ENCODE results near the gene HOGA1. TPM values are rescaled to one million over a fixed set of nuclear protein-coding genes. Genes with fewer than 3 reads are reported as not detected.

HOGA1 gene
- total RNA-seq, 1 donor, result 0.72 TPM

- DNase-seq (ENCODE audit: low read depth), result no peak
- H3K4me3 ChIP-seq (ENCODE audit: low read depth, low read length), result no peak overlapping the region
- TF ChIP-seq, protein P1, sequence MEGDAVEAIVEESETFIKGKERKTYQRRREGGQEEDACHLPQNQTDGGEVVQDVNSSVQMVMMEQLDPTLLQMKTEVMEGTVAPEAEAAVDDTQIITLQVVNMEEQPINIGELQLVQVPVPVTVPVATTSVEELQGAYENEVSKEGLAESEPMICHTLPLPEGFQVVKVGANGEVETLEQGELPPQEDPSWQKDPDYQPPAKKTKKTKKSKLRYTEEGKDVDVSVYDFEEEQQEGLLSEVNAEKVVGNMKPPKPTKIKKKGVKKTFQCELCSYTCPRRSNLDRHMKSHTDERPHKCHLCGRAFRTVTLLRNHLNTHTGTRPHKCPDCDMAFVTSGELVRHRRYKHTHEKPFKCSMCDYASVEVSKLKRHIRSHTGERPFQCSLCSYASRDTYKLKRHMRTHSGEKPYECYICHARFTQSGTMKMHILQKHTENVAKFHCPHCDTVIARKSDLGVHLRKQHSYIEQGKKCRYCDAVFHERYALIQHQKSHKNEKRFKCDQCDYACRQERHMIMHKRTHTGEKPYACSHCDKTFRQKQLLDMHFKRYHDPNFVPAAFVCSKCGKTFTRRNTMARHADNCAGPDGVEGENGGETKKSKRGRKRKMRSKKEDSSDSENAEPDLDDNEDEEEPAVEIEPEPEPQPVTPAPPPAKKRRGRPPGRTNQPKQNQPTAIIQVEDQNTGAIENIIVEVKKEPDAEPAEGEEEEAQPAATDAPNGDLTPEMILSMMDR (IDR thresholded peaks at IDR 0.05; ENCODE audit: insufficient read depth, low read length), result no peak
Measured at GRCh38 chr10:97563337-97563736, 20.9 kb upstream of the HOGA1 start.

- no peak for DNase-seq (ENCODE audit: low read depth)
- no peak overlapping the region for H3K4me3 ChIP-seq (ENCODE audit: low read depth, low read length)
- TF ChIP-seq, protein P1 (IDR thresholded peaks at IDR 0.05; ENCODE audit: insufficient read depth, low read length), result no peak
Measured at GRCh38 chr10:97564776-97565175, 19.4 kb upstream of the HOGA1 start.

- no peak overlapping the region for H3K4me3 ChIP-seq (ENCODE audit: low read depth, low read length)
- TF ChIP-seq, protein P1 (IDR thresholded peaks at IDR 0.05; ENCODE audit: insufficient read depth, low read length), result no peak
- DNase-seq (ENCODE audit: low read depth), result no peak
Measured at GRCh38 chr10:97566336-97566996, 17.7 kb upstream of the HOGA1 start.

DNA sequence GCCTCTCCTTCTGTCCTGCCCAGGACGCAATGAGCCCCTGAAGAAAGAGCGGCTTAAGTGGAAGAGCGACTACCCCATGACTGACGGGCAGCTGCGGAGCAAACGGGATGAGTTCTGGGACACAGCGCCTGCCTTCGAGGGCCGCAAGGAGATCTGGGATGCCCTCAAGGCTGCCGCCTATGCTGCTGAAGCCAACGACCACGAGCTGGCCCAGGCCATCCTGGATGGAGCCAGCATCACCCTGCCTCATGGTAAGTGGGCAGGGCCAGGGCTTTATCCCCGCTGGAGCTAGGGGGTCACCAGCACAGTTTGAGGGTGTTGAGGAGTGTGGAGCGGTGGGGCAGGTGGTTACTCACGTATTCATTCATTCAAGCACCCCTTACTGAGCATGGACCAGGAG lies 16.3 kb upstream of the HOGA1 start:
- TF ChIP-seq, protein P1 (IDR thresholded peaks at IDR 0.05; ENCODE audit: insufficient read depth, low read length), result no peak
- DNase-seq (ENCODE audit: low read depth), result no peak

DNA sequence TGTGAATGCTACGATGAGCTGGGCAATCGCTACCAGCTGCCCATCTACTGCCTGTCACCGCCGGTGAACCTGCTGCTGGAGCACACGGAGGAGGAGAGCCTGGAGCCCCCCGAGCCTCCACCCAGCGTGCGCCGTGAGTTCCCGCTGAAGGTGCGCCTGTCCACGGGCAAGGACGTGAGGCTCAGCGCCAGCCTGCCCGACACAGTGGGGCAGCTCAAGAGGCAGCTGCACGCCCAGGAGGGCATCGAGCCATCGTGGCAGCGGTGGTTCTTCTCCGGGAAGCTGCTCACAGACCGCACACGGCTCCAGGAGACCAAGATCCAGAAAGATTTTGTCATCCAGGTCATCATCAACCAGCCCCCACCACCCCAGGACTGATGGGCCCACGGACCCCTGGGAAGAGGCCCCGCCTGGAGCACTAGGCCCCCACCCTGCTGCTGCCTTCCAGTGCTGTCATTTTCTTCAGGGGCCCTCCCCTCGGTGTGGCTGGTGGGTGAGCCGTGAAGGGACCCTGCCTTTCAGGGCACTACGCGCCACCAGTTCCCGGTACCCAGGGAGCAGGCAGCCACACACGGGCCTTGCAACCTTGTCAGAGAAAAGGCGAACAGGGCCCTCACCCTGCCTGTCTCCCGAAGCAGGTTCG lies 13.9 kb upstream of the HOGA1 start:
- DNase-seq (ENCODE audit: low read depth), result no peak
- H3K4me3 ChIP-seq (ENCODE audit: low read depth, low read length), result no peak overlapping the region
- TF ChIP-seq, protein P1 (IDR thresholded peaks at IDR 0.05; ENCODE audit: insufficient read depth, low read length), result no peak

More for the DNA sequence above, 16.3 kb upstream of the HOGA1 start:
- no peak overlapping the region for H3K4me3 ChIP-seq (ENCODE audit: low read depth, low read length)

GRCh38 chr10:97570789-97571471 lies 13.3 kb upstream of the HOGA1 start:
- TF ChIP-seq, protein P1 (IDR thresholded peaks at IDR 0.05; ENCODE audit: insufficient read depth, low read length), result no peak
- no peak overlapping the region for H3K4me3 ChIP-seq (ENCODE audit: low read depth, low read length)
- DNase-seq (ENCODE audit: low read depth), result no peak

Measured in fibroblast of the aortic adventitia (primary cell).